ENCODE data around the gene ZCCHC17. TPM values are rescaled to one million over a fixed set of nuclear protein-coding genes. Genes with fewer than 3 reads are reported as not detected.
A peak's percentile ranks its signal among the peaks of the same experiment; 100 is the strongest.

ZCCHC17 gene
- total RNA-seq, 8 experiments from 2014 or later, result 31.6 to 81.8 (median 58.6) TPM

DNA sequence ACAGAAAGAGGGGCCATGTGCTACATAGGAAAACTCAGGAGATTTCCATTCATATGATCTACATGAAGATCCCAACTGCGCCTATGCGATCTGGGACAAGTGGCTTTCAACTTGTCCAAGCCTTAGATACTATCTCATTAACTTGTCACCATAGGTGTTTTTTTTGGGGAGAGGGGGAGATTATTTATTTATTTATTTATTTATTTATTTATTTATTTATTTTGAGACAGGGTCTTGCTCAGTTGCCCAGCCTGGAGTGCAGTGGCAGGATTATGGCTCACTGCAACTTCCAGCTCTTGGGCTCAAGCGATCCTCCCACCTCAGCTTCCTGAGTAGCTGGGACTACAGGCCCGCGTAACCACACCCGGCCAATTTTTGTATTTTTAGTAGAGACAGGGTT is 64.8 kb downstream of the ZCCHC17 start:
- ATAC-seq (replicated peaks in 6 of 8), result no peak
- H3K27ac ChIP-seq, result no peak overlapping the region
- no peak overlapping the region for H3K4me3 ChIP-seq
- no peaks in the 10 kb centered on the region for H3K4me1 ChIP-seq (replicated peaks in 1 of 2)
- in situ Hi-C loops (cut with MboI; ENCODE audit: low pct_unique_long_range_greater_than_20kb in 2 of 9, low sequenced_read_pairs in 9 of 9, unreplicated experiment in 9 of 9), result no loop called here
- WGBS, 10 experiments, result 85 to 100% (median 100%) methylated on average over 1 to 6 of the region's 6 CpGs; no CpG with 5 or more reads in 3 of the 10 experiments

DNA sequence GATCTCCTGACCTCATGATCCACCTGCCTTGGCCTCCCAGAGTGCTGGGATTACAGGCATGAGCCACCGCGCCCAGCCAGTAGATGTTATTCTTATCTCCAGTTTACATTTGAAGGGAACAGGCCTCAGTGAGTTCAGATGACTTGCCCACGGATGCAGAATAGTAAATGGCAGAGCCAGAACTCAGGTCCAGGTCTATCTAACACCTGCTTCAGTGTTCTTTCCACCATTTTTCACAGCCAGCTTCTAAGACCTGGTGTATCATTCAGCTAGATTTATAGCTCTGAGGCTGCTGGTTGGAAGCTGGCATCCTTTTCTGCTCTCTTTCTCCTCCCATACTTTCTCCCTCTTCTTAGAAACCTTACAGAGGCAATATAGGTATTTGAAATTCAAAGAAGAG is 65.2 kb downstream of the ZCCHC17 start:
- H3K27ac ChIP-seq, result no peak overlapping the region
- no peaks in the 10 kb centered on the region for H3K4me1 ChIP-seq (replicated peaks in 1 of 2)
- H3K4me3 ChIP-seq, result no peak overlapping the region
- no peak for ATAC-seq (replicated peaks in 6 of 8)
- in situ Hi-C loops (cut with MboI; ENCODE audit: low pct_unique_long_range_greater_than_20kb in 2 of 9, low sequenced_read_pairs in 9 of 9, unreplicated experiment in 9 of 9), result no loop called here
- 94 to 100% (median 97%) methylated on average over 1 to 3 of the region's 3 CpGs; no CpG with 5 or more reads in 5 of the 10 experiments for WGBS, 10 experiments

GRCh38 chr1:31364561-31365250 is 67.9 kb downstream of the ZCCHC17 start:
- in situ Hi-C loops (cut with MboI; ENCODE audit: low pct_unique_long_range_greater_than_20kb in 2 of 9, low sequenced_read_pairs in 9 of 9, unreplicated experiment in 9 of 9), result no loop called here
- Histone ChIP-seq H3K27ac (no peak overlapping the region), H3K4me3 (no peak overlapping the region), H3K4me1 (replicated peaks in 1 of 2) (no peaks in the 10 kb centered on the region)
- 83 to 100% (median 91%) methylated on average over 1 to 3 of the region's 3 CpGs for WGBS, 10 experiments
- ATAC-seq (replicated peaks in 6 of 8), result peak in 1 of 8 experiments; percentile 3

DNA sequence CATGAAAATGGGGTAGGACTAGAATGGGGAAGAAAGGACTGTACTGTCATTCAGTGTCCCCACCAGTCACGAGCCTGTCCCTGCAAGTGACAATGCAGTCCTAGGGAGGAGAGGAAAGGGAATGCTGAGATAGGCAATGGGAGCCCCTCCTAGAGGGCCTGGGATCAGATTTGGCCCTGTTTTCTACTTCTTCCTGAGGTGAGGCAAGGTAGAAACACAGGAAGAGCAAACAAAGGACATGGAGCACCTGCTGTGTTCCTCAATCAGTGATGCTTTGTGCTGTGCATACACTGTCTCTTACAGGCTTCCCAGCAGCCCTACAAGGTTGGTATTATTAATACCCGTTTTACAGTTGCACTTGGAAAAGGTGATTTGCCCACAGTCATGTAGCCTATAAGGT is 70.0 kb downstream of the ZCCHC17 start:
- 33 to 75% (median 60%) methylated on average over 1 to 2 of the region's 2 CpGs; no CpG with 5 or more reads in 4 of the 10 experiments for WGBS, 10 experiments
- ATAC-seq (replicated peaks in 6 of 8), result no peak
- in situ Hi-C loops (cut with MboI; ENCODE audit: low pct_unique_long_range_greater_than_20kb in 2 of 9, low sequenced_read_pairs in 9 of 9, unreplicated experiment in 9 of 9), result no loop called here
- H3K27ac ChIP-seq, result no peak overlapping the region
- peaks cover 3 to 7% of the 10 kb centered on the region in 2 donors for H3K4me1 ChIP-seq (replicated peaks in 1 of 2)
- no peak overlapping the region for H3K4me3 ChIP-seq

- H3K4me3 ChIP-seq, result no peak overlapping the region
Measured at GRCh38 chr1:31368611-31369107, 71.8 kb downstream of the ZCCHC17 start.

GRCh38 chr1:31370021-31370420 is 73.2 kb downstream of the ZCCHC17 start:
- ATAC-seq (replicated peaks in 6 of 8), result no peak
- peaks cover 29 to 36% of the 10 kb centered on the region in 2 donors for H3K4me1 ChIP-seq (replicated peaks in 1 of 2)
- 64 to 100% (median 86%) methylated on average over 1 to 2 of the region's 2 CpGs; no CpG with 5 or more reads in 5 of the 10 experiments for WGBS, 10 experiments
- in situ Hi-C loops (cut with MboI; ENCODE audit: low pct_unique_long_range_greater_than_20kb in 2 of 9, low sequenced_read_pairs in 9 of 9, unreplicated experiment in 9 of 9), result no loop called here
- no peak overlapping the region for H3K4me3 ChIP-seq
- no peak overlapping the region for H3K27ac ChIP-seq

More at GRCh38 chr1:31368611-31369107, 71.8 kb downstream of the ZCCHC17 start:
- in situ Hi-C loops (cut with MboI; ENCODE audit: low pct_unique_long_range_greater_than_20kb in 2 of 9, low sequenced_read_pairs in 9 of 9, unreplicated experiment in 9 of 9), result no loop called here
- Histone ChIP-seq H3K27ac (no peak overlapping the region), H3K4me1 (replicated peaks in 1 of 2) (peaks cover 22 to 23% of the 10 kb centered on the region in 2 donors)
- no peak for ATAC-seq (replicated peaks in 6 of 8)
- WGBS, 10 experiments, result 86 to 100% (median 95%) methylated on average over 1 to 3 of the region's 3 CpGs; no CpG with 5 or more reads in 3 of the 10 experiments

DNA sequence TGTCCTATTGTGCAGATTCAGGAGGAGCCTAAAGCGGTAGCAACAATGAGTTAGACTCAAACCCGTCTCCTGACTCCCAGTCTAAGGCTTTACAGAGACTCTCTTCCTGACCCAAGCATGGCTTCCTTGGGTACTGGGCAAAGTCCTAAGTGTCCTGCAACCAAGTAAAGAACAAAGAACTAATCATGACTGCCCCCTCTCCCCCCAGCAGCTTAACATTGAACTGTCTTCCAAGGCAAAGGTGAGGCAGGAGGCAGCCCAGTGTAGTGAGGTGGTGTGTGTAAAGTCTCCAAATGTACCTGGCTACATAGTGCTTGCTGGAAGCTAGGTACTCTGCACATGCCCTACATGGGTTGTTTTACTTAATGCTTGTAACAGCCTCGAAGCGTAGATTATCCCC is 73.7 kb downstream of the ZCCHC17 start:
- Histone ChIP-seq H3K27ac (no peak overlapping the region), H3K4me1 (replicated peaks in 1 of 2) (peaks cover 29 to 36% of the 10 kb centered on the region in 2 donors), H3K4me3 (no peak overlapping the region)
- 55 to 100% (median 98%) methylated on average over 2 to 4 of the region's 4 CpGs for WGBS, 10 experiments
- in situ Hi-C loops (cut with MboI; ENCODE audit: low pct_unique_long_range_greater_than_20kb in 2 of 9, low sequenced_read_pairs in 9 of 9, unreplicated experiment in 9 of 9), result no loop called here
- no peak for ATAC-seq (replicated peaks in 6 of 8)

GRCh38 chr1:31371121-31371959 is 74.5 kb downstream of the ZCCHC17 start:
- WGBS, 10 experiments, result 68 to 93% (median 90%) methylated on average over 2 to 8 of the region's 10 CpGs; no CpG with 5 or more reads in 1 of the 10 experiments
- Histone ChIP-seq H3K4me1 (replicated peaks in 1 of 2) (peaks cover 36 to 42% of the 10 kb centered on the region in 2 donors), H3K4me3 (peak overlapping the region in 2 of 5 donors; percentile 4 to 34), H3K27ac (no peak overlapping the region)
- ATAC-seq (replicated peaks in 6 of 8), result no peak
- in situ Hi-C loops (cut with MboI; ENCODE audit: low pct_unique_long_range_greater_than_20kb in 2 of 9, low sequenced_read_pairs in 9 of 9, unreplicated experiment in 9 of 9), result no loop called here

- ATAC-seq (replicated peaks in 6 of 8), result no peak
- peak overlapping the region in 3 of 5 donors; percentile 19 to 34 (median 26) for H3K4me3 ChIP-seq
- peaks cover 43 to 47% of the 10 kb centered on the region in 2 donors for H3K4me1 ChIP-seq (replicated peaks in 1 of 2)
- in situ Hi-C loops (cut with MboI; ENCODE audit: low pct_unique_long_range_greater_than_20kb in 2 of 9, low sequenced_read_pairs in 9 of 9, unreplicated experiment in 9 of 9), result no loop called here
- WGBS, 10 experiments, result 50 to 100% (median 86%) methylated on average over 1 to 3 of the region's 3 CpGs; no CpG with 5 or more reads in 1 of the 10 experiments
- H3K27ac ChIP-seq, result peak overlapping the region; percentile 86
Measured at GRCh38 chr1:31372051-31372450, 75.2 kb downstream of the ZCCHC17 start.

DNA sequence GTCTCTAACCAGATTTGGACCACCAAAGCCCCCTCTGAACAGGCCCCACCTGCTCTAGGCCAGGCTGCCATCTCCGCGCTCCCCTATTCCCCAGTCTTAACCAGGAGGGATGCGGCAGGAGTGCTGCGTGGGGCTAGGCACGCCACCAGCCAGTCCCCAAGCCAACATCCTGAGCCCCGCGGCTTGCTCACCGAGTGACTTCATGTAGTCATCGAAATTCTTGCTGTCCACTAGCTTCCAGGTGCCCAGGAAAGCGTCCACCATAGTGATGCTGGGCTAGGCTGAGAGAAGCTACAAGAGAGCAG is 75.9 kb downstream of the ZCCHC17 start:
- WGBS, 10 experiments, result 0 to 50% (median 37%) methylated on average over 1 to 7 of the region's 10 CpGs; no CpG with 5 or more reads in 4 of the 10 experiments
- ATAC-seq (replicated peaks in 6 of 8), result no peak
- Histone ChIP-seq H3K4me1 (replicated peaks in 1 of 2) (peaks cover 49 to 53% of the 10 kb centered on the region in 2 donors), H3K27ac (peak overlapping the region; percentile 86), H3K4me3 (peak overlapping the region in 4 of 5 donors; percentile 8 to 34 (median 22))
- in situ Hi-C loops (cut with MboI; ENCODE audit: low pct_unique_long_range_greater_than_20kb in 2 of 9, low sequenced_read_pairs in 9 of 9, unreplicated experiment in 9 of 9), result no loop called here

- H3K4me1 ChIP-seq (replicated peaks in 1 of 2), result peaks cover 49 to 53% of the 10 kb centered on the region in 2 donors
- in situ Hi-C loops (cut with MboI; ENCODE audit: low pct_unique_long_range_greater_than_20kb in 2 of 9, low sequenced_read_pairs in 9 of 9, unreplicated experiment in 9 of 9), result no loop called here
- WGBS, 10 experiments, result 2 to 40% (median 5%) methylated on average over 2 to 10 of the region's 44 CpGs; no CpG with 5 or more reads in 3 of the 10 experiments
- H3K4me3 ChIP-seq, result peak within 1 kb of the TSS; percentile 2 to 34 (median 19)
- ATAC-seq (replicated peaks in 6 of 8), result peak; percentile 59 to 82 (median 76)
- H3K27ac ChIP-seq, result peak within 1 kb of the TSS; percentile 86
Measured at GRCh38 chr1:31373056-31373896, 76.4 kb downstream of the ZCCHC17 start, which contains the start of gene FABP3. TSS of gene FABP3 (minus strand) at chr1:31373076. CDS start at chr1:31373014, 62 bp downstream.

- in situ Hi-C loops (cut with MboI; ENCODE audit: low pct_unique_long_range_greater_than_20kb in 2 of 9, low sequenced_read_pairs in 9 of 9, unreplicated experiment in 9 of 9), result no loop called here
- Histone ChIP-seq H3K4me3 (peak overlapping the region in 3 of 5 donors; percentile 8 to 34 (median 19)), H3K27ac (peak overlapping the region; percentile 86), H3K4me1 (replicated peaks in 1 of 2) (peaks cover 49 to 53% of the 10 kb centered on the region in 2 donors)
- WGBS, 10 experiments, result 29 to 90% (median 69%) methylated on average over 2 to 9 of the region's 11 CpGs; no CpG with 5 or more reads in 1 of the 10 experiments
- no peak for ATAC-seq (replicated peaks in 6 of 8)
Measured at GRCh38 chr1:31373897-31374486, 77.2 kb downstream of the ZCCHC17 start.

Measured in motor neuron (in vitro differentiated cells).